CD4-positive, alpha-beta T cell (primary cell): ENCODE data around the gene CTNNA1. TPM values are rescaled to one million over a fixed set of nuclear protein-coding genes. Genes with fewer than 3 reads are reported as not detected.

ENCODE experiments used
- ATAC-seq: fragments of 200-7000 bp; cut with Tn5 transposase; one replicate; pipeline ENCODE4 v1.10.0; 2022; ENCODE audit warnings: mild to moderate bottlenecking; ENCODE audit not compliant: poor library complexity
- CTCF ChIA-PET: fragments of 350-600 bp; sonication (Branson Sonifier 250); formaldehyde crosslinking; loops from one replicate; lab custom pipeline; 2021; ENCODE audit warnings: antibody characterized with exemption, inconsistent platforms; lab: Charles Lee
- POLR2A ChIA-PET: fragments of 350-600 bp; sonication (Branson Sonifier 250); formaldehyde crosslinking; loops from one replicate; lab custom pipeline; 2021; ENCODE audit warnings: antibody characterized with exemption, inconsistent platforms; lab: Charles Lee
- DNase-seq, 14 experiments: peaks; one replicate each; pipeline ENCODE4 v3.0.0-alpha.2; 2013 to 2020; ENCODE audit warnings: mixed read lengths in 2 of 14
- H3K27ac ChIP-seq, 2 donors: one replicate each; pipeline versions ENCODE4 v1.5.1 to v1.7.0; 2013; ENCODE audit warnings: low read length in 2 of 2, low read depth in 1 of 2, mild to moderate bottlenecking in 1 of 2
- H3K27me3 ChIP-seq, 2 experiments: 1 replicate in 1 of 2; 2 replicates in 1 of 2; pipeline versions ENCODE4 v1.6.1 to v1.7.0; 2013; ENCODE audit warnings: low read length in 2 of 2, control low read depth in 1 of 2, mild to moderate bottlenecking in 1 of 2, moderate library complexity in 1 of 2; ENCODE audit not compliant: insufficient read depth in 2 of 2, control insufficient read depth in 1 of 2
- H3K36me3 ChIP-seq: one replicate; pipeline ENCODE4 v1.6.1; 2013; ENCODE audit warnings: low read length, control low read depth; ENCODE audit not compliant: insufficient read depth
- H3K4me1 ChIP-seq: one replicate; pipeline ENCODE4 v1.6.1; 2013; ENCODE audit warnings: low read length, control low read depth; ENCODE audit not compliant: insufficient read depth
- H3K4me3 ChIP-seq: one replicate; pipeline ENCODE4 v1.5.1; 2013; ENCODE audit warnings: mild to moderate bottlenecking, low read length, moderate library complexity
- H3K9me3 ChIP-seq, 2 experiments: 1 replicate in 1 of 2; 2 replicates in 1 of 2; pipeline versions ENCODE4 v1.6.1 to v1.7.0; 2013; ENCODE audit warnings: low read length in 2 of 2, mild to moderate bottlenecking in 2 of 2, control low read depth in 1 of 2, moderate library complexity in 1 of 2; ENCODE audit not compliant: control insufficient read depth in 1 of 2, insufficient read depth in 1 of 2
- H3K27ac Mint-ChIP-seq: one replicate; pipeline ENCODE4 v1.8.0; 2020; ENCODE audit warnings: mixed read lengths
- H3K27me3 Mint-ChIP-seq: one replicate; pipeline ENCODE4 v1.8.0; 2021; ENCODE audit warnings: mixed read lengths
- H3K36me3 Mint-ChIP-seq: one replicate; pipeline ENCODE4 v1.8.0; 2021; ENCODE audit warnings: low read depth, mixed read lengths
- H3K4me1 Mint-ChIP-seq: one replicate; pipeline ENCODE4 v1.8.0; 2021; ENCODE audit warnings: low read depth, mixed read lengths
- H3K4me3 Mint-ChIP-seq: one replicate; pipeline ENCODE4 v1.8.0; 2020; ENCODE audit warnings: mild to moderate bottlenecking, mixed read lengths
- H3K9me3 Mint-ChIP-seq: one replicate; pipeline ENCODE4 v1.8.0; 2020; ENCODE audit warnings: mixed read lengths
- intact Hi-C, 2 experiments: fragments of 100-400 bp; cut with DNase I in 1 of 2; cut with micrococcal nuclease in 1 of 2; formaldehyde crosslinking; loops; one replicate each; pipeline versions ENCODE4 v1.15.1 to v1.9.0; 2023 to 2025; cut with DNase I, micrococcal nuclease
- total RNA-seq, 174 experiments: library from RNA in 2 of 174; stranded (reverse) in 2 of 174; gene quantifications; one replicate each; pipeline ENCODE4 v1.2.3 and lab custom pipeline; 2021 to 2026
- TF ChIP-seq, protein P1 (sequence below): fragments of 200-600 bp; IDR thresholded peaks from one replicate; pipeline ENCODE4 v1.8.0; 2022; ENCODE audit warnings: antibody characterized with exemption, mild to moderate bottlenecking

Gene CTNNA1
- total RNA-seq, 2 experiments from 2014 or later: 6.0 to 6.7 TPM

GRCh38 chr5:138954257-138955012 lies 201.2 kb downstream of the CTNNA1 start:
- Mint-ChIP-seq H3K4me1 (peaks cover 19% of the 10 kb centered on the region), H3K27me3 (no peaks in the 10 kb centered on the region), H3K9me3 (no peaks in the 10 kb centered on the region), H3K36me3 (no peaks in the 10 kb centered on the region), H3K27ac (no peak overlapping the region), H3K4me3 (no peak overlapping the region)
- intact Hi-C loops: no loop called here
- ChIA-PET CTCF (no interaction called here), POLR2A (no interaction called here)
- Histone ChIP-seq H3K27ac (no peak overlapping the region), H3K4me3 (no peak overlapping the region), H3K9me3 (no peaks in the 10 kb centered on the region), H3K4me1 (peaks cover 14% of the 10 kb centered on the region), H3K27me3 (no peaks in the 10 kb centered on the region), H3K36me3 (no peaks in the 10 kb centered on the region)
- DNase-seq: no peak
- no peak for ATAC-seq
- TF ChIP-seq, protein P1, sequence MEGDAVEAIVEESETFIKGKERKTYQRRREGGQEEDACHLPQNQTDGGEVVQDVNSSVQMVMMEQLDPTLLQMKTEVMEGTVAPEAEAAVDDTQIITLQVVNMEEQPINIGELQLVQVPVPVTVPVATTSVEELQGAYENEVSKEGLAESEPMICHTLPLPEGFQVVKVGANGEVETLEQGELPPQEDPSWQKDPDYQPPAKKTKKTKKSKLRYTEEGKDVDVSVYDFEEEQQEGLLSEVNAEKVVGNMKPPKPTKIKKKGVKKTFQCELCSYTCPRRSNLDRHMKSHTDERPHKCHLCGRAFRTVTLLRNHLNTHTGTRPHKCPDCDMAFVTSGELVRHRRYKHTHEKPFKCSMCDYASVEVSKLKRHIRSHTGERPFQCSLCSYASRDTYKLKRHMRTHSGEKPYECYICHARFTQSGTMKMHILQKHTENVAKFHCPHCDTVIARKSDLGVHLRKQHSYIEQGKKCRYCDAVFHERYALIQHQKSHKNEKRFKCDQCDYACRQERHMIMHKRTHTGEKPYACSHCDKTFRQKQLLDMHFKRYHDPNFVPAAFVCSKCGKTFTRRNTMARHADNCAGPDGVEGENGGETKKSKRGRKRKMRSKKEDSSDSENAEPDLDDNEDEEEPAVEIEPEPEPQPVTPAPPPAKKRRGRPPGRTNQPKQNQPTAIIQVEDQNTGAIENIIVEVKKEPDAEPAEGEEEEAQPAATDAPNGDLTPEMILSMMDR: no peak

GRCh38 chr5:138955013-138955660 lies 201.9 kb downstream of the CTNNA1 start:
- no peak overlapping the region for H3K27ac Mint-ChIP-seq
- POLR2A ChIA-PET: interaction anchor here (0.6 kb wide), 1 partner anchor 280 kb away, joined by 3 read pairs; no protein-coding TSS in a partner anchor
- intact Hi-C loops: no loop called here

DNA sequence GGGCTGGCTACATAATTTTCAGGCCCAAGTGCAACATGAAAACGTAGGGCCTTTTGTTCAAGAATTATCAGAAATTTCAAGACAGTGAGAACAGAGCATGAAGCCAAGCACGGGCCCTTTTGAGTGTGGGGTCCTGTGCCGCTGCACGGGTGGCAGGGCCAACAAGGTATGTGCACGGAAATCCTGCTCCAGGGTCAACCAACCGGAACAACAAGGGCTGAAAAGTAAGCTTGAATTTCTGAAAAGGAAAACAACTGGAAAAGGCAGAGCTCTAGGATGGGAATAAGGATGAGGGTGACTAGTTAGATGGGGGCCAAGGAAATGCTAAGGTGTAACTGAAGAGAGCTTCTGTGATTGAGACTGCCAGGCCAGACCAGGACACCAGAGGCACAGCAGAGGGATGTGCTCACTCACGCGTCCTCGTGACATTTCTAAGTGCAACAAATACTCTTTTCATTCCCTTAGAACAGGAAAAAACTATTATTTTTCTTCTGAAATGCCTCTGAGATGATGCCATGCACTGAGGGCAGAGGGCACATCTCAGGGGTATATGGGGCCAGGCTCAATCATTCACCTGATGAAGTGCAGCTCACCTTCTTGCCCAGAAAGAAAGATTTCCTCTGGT lies 202.6 kb downstream of the CTNNA1 start:
- CTCF ChIA-PET: no interaction called here
- Mint-ChIP-seq H3K27ac (no peak overlapping the region), H3K27me3 (no peaks in the 10 kb centered on the region), H3K4me1 (peaks cover 19% of the 10 kb centered on the region), H3K9me3 (no peaks in the 10 kb centered on the region), H3K36me3 (no peaks in the 10 kb centered on the region), H3K4me3 (no peak overlapping the region)
- Histone ChIP-seq H3K4me3 (no peak overlapping the region), H3K36me3 (no peaks in the 10 kb centered on the region), H3K9me3 (no peaks in the 10 kb centered on the region), H3K4me1 (peaks cover 14% of the 10 kb centered on the region), H3K27me3 (no peaks in the 10 kb centered on the region), H3K27ac (no peak overlapping the region)
- intact Hi-C loops: no loop called here
- POLR2A ChIA-PET: interaction anchor here (0.6 kb wide), 1 partner anchor 279 kb away, joined by 3 read pairs; no protein-coding TSS in a partner anchor
- no peak for DNase-seq
- TF ChIP-seq, protein P1: no peak
- ATAC-seq: no peak

More at GRCh38 chr5:138955013-138955660, 201.9 kb downstream of the CTNNA1 start:
- TF ChIP-seq, protein P1: no peak
- Histone ChIP-seq H3K27me3 (no peaks in the 10 kb centered on the region), H3K27ac (no peak overlapping the region), H3K9me3 (no peaks in the 10 kb centered on the region), H3K4me1 (peaks cover 14% of the 10 kb centered on the region), H3K36me3 (no peaks in the 10 kb centered on the region), H3K4me3 (no peak overlapping the region)
- DNase-seq (no peak), ATAC-seq (no peak)
- H3K27me3 Mint-ChIP-seq: no peaks in the 10 kb centered on the region
- no peaks in the 10 kb centered on the region for H3K36me3 Mint-ChIP-seq
- H3K4me3 Mint-ChIP-seq: no peak overlapping the region
- H3K9me3 Mint-ChIP-seq: no peaks in the 10 kb centered on the region
- CTCF ChIA-PET: no interaction called here
- H3K4me1 Mint-ChIP-seq: peaks cover 19% of the 10 kb centered on the region
